ENCODE measurements around the gene PABPN1. TPM values are rescaled to one million over a fixed set of nuclear protein-coding genes. Genes with fewer than 3 reads are reported as not detected.

PABPN1 gene
- total RNA-seq, 1 donor from 2014 or later: 355 TPM

DNA sequence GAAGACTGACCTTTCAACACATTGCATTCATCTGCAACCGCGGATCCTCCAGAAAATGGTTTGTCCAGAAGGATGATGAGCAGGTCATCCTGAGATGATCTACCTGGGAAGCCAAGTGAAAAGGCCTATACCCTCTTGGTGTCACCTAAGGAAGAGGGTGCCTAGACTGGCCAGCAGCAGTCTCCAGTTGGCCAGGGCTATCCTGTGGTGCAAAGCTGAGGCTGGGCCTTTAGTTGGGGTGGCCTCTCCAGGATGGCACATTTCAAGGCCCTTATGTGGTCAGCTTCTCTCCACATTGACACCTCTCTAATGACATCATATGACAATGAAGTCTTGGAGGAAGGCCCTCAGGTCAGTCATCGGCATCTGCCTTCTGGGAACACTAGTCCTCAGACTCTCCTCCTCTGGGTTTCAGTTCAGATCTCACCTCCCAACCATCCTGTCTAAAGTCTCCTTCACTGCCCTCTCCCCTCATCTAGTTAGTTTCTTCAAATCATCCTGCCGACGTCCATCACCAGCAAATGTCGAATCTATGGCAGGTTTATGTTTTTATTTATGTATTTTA lies 34.7 kb downstream of the PABPN1 start:
- H3K4me1 Mint-ChIP-seq (ENCODE audit: low read depth, unreplicated experiment): peaks cover 13% of the 10 kb centered on the region

DNA sequence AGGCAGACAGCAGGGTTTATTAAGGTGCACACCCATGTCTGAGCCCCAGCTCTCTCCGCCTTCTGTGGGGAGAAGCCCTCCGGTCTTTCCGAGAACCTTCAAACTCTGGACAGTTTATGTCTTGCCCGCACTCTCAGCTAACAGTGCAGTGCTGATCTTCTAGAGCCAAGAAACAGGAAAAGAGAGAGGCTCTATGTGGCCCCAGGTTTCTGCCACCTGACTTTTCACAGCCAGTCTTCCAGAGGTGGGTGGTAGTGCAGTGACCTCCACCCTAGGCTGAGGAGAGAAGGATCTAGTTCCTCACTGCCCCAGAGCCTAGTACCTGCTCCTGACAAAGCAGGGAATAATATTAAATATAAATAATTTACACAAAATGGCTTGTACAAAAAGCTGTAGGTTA lies 35.4 kb downstream of the PABPN1 start:
- no peak for DNase-seq
- Mint-ChIP-seq H3K27me3 (ENCODE audit: unreplicated experiment) (peaks cover 11% of the 10 kb centered on the region), H3K4me3 (ENCODE audit: unreplicated experiment) (no peak overlapping the region), H3K4me1 (ENCODE audit: low read depth, unreplicated experiment) (peaks cover 13% of the 10 kb centered on the region), H3K36me3 (ENCODE audit: unreplicated experiment) (peaks cover 11% of the 10 kb centered on the region), H3K9me3 (ENCODE audit: unreplicated experiment) (peaks cover 17% of the 10 kb centered on the region), H3K27ac (ENCODE audit: unreplicated experiment) (no peak overlapping the region)
- TF ChIP-seq, protein P1, sequence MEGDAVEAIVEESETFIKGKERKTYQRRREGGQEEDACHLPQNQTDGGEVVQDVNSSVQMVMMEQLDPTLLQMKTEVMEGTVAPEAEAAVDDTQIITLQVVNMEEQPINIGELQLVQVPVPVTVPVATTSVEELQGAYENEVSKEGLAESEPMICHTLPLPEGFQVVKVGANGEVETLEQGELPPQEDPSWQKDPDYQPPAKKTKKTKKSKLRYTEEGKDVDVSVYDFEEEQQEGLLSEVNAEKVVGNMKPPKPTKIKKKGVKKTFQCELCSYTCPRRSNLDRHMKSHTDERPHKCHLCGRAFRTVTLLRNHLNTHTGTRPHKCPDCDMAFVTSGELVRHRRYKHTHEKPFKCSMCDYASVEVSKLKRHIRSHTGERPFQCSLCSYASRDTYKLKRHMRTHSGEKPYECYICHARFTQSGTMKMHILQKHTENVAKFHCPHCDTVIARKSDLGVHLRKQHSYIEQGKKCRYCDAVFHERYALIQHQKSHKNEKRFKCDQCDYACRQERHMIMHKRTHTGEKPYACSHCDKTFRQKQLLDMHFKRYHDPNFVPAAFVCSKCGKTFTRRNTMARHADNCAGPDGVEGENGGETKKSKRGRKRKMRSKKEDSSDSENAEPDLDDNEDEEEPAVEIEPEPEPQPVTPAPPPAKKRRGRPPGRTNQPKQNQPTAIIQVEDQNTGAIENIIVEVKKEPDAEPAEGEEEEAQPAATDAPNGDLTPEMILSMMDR (IDR thresholded peaks at IDR 0.05; ENCODE audit: partially characterized antibody, unreplicated experiment): no peak

More for the DNA sequence above, 34.7 kb downstream of the PABPN1 start:
- Mint-ChIP-seq H3K27ac (ENCODE audit: unreplicated experiment) (no peak overlapping the region), H3K9me3 (ENCODE audit: unreplicated experiment) (peaks cover 15% of the 10 kb centered on the region), H3K27me3 (ENCODE audit: unreplicated experiment) (peaks cover 15% of the 10 kb centered on the region), H3K4me3 (ENCODE audit: unreplicated experiment) (no peak overlapping the region), H3K36me3 (ENCODE audit: unreplicated experiment) (peaks cover 12% of the 10 kb centered on the region)
- DNase-seq: no peak
- TF ChIP-seq, protein P1 (IDR thresholded peaks at IDR 0.05; ENCODE audit: partially characterized antibody, unreplicated experiment): no peak

DNA sequence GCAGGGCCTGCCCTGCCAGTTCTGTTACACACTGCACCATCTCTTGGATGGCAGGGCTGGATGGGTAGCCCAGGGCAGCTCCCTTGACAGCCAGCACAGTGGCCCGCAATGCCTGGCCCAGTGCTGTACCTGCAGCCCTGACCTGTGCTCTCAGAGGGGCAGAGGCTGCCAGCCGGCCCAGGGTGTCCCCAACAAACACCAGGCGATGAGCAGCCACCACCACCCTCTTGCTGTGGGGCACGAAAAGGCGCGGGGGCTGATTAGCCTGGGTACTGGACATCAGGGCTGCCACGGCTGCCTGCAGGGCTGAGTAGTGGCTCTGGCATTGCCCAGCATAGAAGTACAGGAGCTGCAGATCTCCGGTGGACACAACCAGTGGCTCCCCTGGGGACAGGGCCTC lies 36.0 kb downstream of the PABPN1 start:
- TF ChIP-seq, protein P1 (IDR thresholded peaks at IDR 0.05; ENCODE audit: partially characterized antibody, unreplicated experiment): no peak
- DNase-seq: no peak
- peaks cover 16% of the 10 kb centered on the region for H3K4me1 Mint-ChIP-seq (ENCODE audit: low read depth, unreplicated experiment)
- peaks cover 19% of the 10 kb centered on the region for H3K9me3 Mint-ChIP-seq (ENCODE audit: unreplicated experiment)
- H3K27ac Mint-ChIP-seq (ENCODE audit: unreplicated experiment): no peak overlapping the region
- peaks cover 11% of the 10 kb centered on the region for H3K27me3 Mint-ChIP-seq (ENCODE audit: unreplicated experiment)
- peaks cover 11% of the 10 kb centered on the region for H3K36me3 Mint-ChIP-seq (ENCODE audit: unreplicated experiment)
- H3K4me3 Mint-ChIP-seq (ENCODE audit: unreplicated experiment): no peak overlapping the region

DNA sequence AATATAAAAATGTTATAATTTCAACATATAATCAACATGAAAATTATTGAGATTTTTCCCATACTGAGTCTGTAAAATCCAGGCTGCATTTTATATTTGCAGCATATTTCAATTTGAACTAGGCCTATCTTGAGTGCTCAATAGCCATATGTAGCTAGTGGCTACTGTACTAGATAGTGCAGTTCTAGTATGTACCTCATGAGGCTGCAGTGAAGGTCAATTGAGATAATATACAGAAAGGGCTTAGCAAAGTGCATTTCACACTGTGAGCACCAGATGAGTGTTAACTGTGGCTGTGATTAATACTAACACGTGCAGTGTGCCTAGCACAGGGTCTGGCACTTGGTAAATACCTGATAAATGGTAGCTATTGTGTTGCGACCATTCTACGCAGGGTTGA lies 36.8 kb downstream of the PABPN1 start:
- Mint-ChIP-seq H3K27ac (ENCODE audit: unreplicated experiment) (no peak overlapping the region), H3K27me3 (ENCODE audit: unreplicated experiment) (peaks cover 9% of the 10 kb centered on the region), H3K4me3 (ENCODE audit: unreplicated experiment) (no peak overlapping the region), H3K36me3 (ENCODE audit: unreplicated experiment) (peaks cover 11% of the 10 kb centered on the region), H3K9me3 (ENCODE audit: unreplicated experiment) (peaks cover 15% of the 10 kb centered on the region), H3K4me1 (ENCODE audit: low read depth, unreplicated experiment) (peaks cover 16% of the 10 kb centered on the region)
- no peak for DNase-seq
- TF ChIP-seq, protein P1 (IDR thresholded peaks at IDR 0.05; ENCODE audit: partially characterized antibody, unreplicated experiment): no peak

DNA sequence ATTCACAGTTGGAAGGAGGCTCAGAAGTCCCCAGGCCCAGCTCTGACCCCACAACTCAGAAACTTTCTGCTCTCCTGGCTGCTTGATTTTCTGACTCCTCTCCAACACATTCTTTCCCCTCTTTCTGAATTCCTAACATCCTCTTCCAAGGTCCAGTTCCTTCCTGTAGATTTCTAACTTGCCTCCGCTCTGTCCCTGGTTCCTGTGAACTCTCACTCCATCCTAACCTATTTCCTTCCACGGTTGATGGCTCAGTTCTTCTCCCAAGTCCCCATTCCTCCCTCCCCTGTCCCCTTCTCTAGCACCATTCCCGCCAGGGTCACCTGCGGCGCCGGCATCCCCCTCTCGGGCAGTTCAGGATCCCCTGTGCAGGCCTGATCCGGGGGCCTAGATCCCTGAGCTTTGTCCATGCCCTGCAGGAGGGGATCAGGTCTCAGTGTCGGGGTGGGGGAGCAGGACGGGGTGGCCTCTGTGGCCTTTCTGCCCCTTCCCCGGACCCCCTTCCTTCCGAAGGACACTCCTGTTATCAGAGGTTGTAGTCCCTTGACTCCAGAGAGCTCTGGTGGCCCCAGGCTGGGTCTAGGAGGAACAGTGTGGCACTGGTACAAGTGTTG lies 37.4 kb downstream of the PABPN1 start:
- H3K4me3 Mint-ChIP-seq (ENCODE audit: unreplicated experiment): no peak overlapping the region
- H3K4me1 Mint-ChIP-seq (ENCODE audit: low read depth, unreplicated experiment): peaks cover 14% of the 10 kb centered on the region
- peaks cover 14% of the 10 kb centered on the region for H3K9me3 Mint-ChIP-seq (ENCODE audit: unreplicated experiment)
- DNase-seq: no peak
- H3K27ac Mint-ChIP-seq (ENCODE audit: unreplicated experiment): no peak overlapping the region
- peaks cover 9% of the 10 kb centered on the region for H3K27me3 Mint-ChIP-seq (ENCODE audit: unreplicated experiment)
- TF ChIP-seq, protein P1 (IDR thresholded peaks at IDR 0.05; ENCODE audit: partially characterized antibody, unreplicated experiment): no peak
- H3K36me3 Mint-ChIP-seq (ENCODE audit: unreplicated experiment): peaks cover 11% of the 10 kb centered on the region

Measured in glutamatergic neuron (in vitro differentiated cells).